HepG2 (cell line): ENCODE results near the gene UQCR11. TPM values are rescaled to one million over a fixed set of nuclear protein-coding genes. Genes with fewer than 3 reads are reported as not detected.
A peak's percentile ranks its signal among the peaks of the same experiment; 100 is the strongest.

ENCODE experiments used
- ARHGAP35 ChIP-seq: sonication (generic); formaldehyde crosslinking; IDR thresholded peaks from 2 replicates; pipeline ENCODE4 v1.9.0; 2022; ENCODE audit warnings: mild to moderate bottlenecking, inconsistent platforms, moderate library complexity, missing genetic modification reagents, borderline replicate concordance
- DNMT3B ChIP-seq: conservative IDR thresholded peaks from 2 replicates; pipeline ENCODE4 v1.6.1; 2016; ENCODE audit warnings: missing biosample characterization, control low read depth
- FLYWCH1 ChIP-seq: sonication (generic); formaldehyde crosslinking; IDR thresholded peaks from 2 replicates; pipeline ENCODE4 v1.8.1; 2023; ENCODE audit warnings: mild to moderate bottlenecking, missing genetic modification reagents
- GMEB1 ChIP-seq: sonication (generic); formaldehyde crosslinking; IDR thresholded peaks from 2 replicates; pipeline ENCODE4 v1.5.1; 2020; ENCODE audit warnings: missing genetic modification reagents, mild to moderate bottlenecking, borderline replicate concordance
- HHEX ChIP-seq: IDR thresholded peaks from 2 replicates; pipeline ENCODE4 v1.6.1; 2016; ENCODE audit warnings: control low read depth
- NR1H2 ChIP-seq: sonication (generic); formaldehyde crosslinking; IDR thresholded peaks from 2 replicates; pipeline ENCODE4 v1.8.1; 2022; ENCODE audit warnings: low read depth, missing genetic modification reagents, borderline replicate concordance
- NR2F6 ChIP-seq, 2 experiments: IDR thresholded peaks; 2 replicates each; pipeline ENCODE4 v1.6.1; 2016; ENCODE audit warnings: antibody characterized with exemption in 1 of 2, mild to moderate bottlenecking in 1 of 2
- PHB2 ChIP-seq: fragments of 450-650 bp; IDR thresholded peaks from 2 replicates; pipeline ENCODE4 v1.6.1; 2018; ENCODE audit not compliant: partially characterized antibody
- SKI ChIP-seq: fragments of 450-650 bp; IDR thresholded peaks from one replicate; pipeline ENCODE4 v1.6.1; 2018; ENCODE audit warnings: mild to moderate bottlenecking; ENCODE audit not compliant: partially characterized antibody
- TBX2 ChIP-seq: sonication (generic); formaldehyde crosslinking; IDR thresholded peaks from 2 replicates; pipeline ENCODE4 v1.5.0; 2020; ENCODE audit warnings: missing genetic modification reagents, mild to moderate bottlenecking, borderline replicate concordance
- U2AF1 ChIP-seq: fragments of 200-400 bp; formaldehyde crosslinking; optimal IDR thresholded peaks from 2 replicates; pipeline ENCODE3; 2017; ENCODE audit warnings: mild to moderate bottlenecking, low read depth, low read length
- ZC3H4 ChIP-seq: sonication (generic); formaldehyde crosslinking; IDR thresholded peaks from 2 replicates; pipeline ENCODE4 v1.4.0; 2020; ENCODE audit warnings: missing genetic modification reagents, borderline replicate concordance
- ZNF24 ChIP-seq: fragments of 450-650 bp; IDR thresholded peaks from 2 replicates; pipeline ENCODE4 v1.6.1; 2017; ENCODE audit warnings: antibody characterized with exemption, mild to moderate bottlenecking
- ZNF512 ChIP-seq: sonication (generic); formaldehyde crosslinking; IDR thresholded peaks from 2 replicates; pipeline ENCODE4 v1.4.0; 2020; ENCODE audit warnings: mild to moderate bottlenecking, missing genetic modification reagents
- ZNF747 ChIP-seq: sonication (generic); formaldehyde crosslinking; IDR thresholded peaks from 2 replicates; pipeline ENCODE4 v1.8.1; 2023; ENCODE audit warnings: missing genetic modification reagents, mild to moderate bottlenecking, borderline replicate concordance
- polyA plus RNA-seq, 8 experiments: library from polyadenylated mRNA; depleted of rRNA in 3 of 8; stranded (reverse) in 7 of 8; unstranded in 1 of 8; fragments of >200 nt; fragmentation: Illumina TruSeq in 4 of 8; extraction: Trizol in 4 of 8; gene quantifications; 2 replicates each; pipeline versions ENCODE4 v1.2.1 to v1.2.3, GENCODE V29; 2011 to 2016; ENCODE audit warnings: low read depth in 4 of 8, missing spikeins in 1 of 8, mixed read lengths in 1 of 8; ENCODE audit not compliant: insufficient read depth in 1 of 8
- total RNA-seq, 5 experiments: library from RNA; depleted of rRNA; stranded (reverse); fragments of >200 nt; fragmentation: Illumina TruSeq; extraction: Trizol; gene quantifications; 2 replicates each; pipeline ENCODE4 v1.2.3, GENCODE V29; 2016; ENCODE audit warnings: low read depth in 1 of 5
- TF ChIP-seq, protein P1 (sequence below): IDR thresholded peaks from 2 replicates; pipeline ENCODE4 v1.6.1; 2012; ENCODE audit warnings: inconsistent platforms
- TF ChIP-seq, protein P2 (sequence below): sonication (generic); formaldehyde crosslinking; IDR thresholded peaks from 2 replicates; pipeline ENCODE4 v1.5.0; 2020; ENCODE audit warnings: mild to moderate bottlenecking, missing genetic modification reagents, borderline replicate concordance
- TF ChIP-seq, protein P3 (sequence below): sonication (generic); formaldehyde crosslinking; conservative IDR thresholded peaks from 2 replicates; pipeline ENCODE4 v1.4.0; 2020; ENCODE audit warnings: mild to moderate bottlenecking, missing genetic modification reagents, moderate library complexity

The UQCR11 gene
- total and polyA plus RNA-seq, 2 of the 13 experiments (the other 11 are each of a cell fraction or from before 2014, with no cell fraction given): 125 to 214 TPM

- TF ChIP-seq NR1H2 (CRISPR knock-in tag) (no peak), HHEX (CRISPR knock-in tag) (no peak), ZNF747 (CRISPR knock-in tag) (no peak), PHB2 (no peak), FLYWCH1 (CRISPR knock-in tag) (no peak), ZNF512 (CRISPR knock-in tag) (no peak), ZNF24 (no peak), U2AF1 (no peak), DNMT3B (no peak), TBX2 (peak; percentile 25; the same call in 1 of the 2 replicates), GMEB1 (no peak), NR2F6 (IDR thresholded peaks at IDR 0.05) (no peak), NR2F6 (CRISPR knock-in tag; IDR thresholded peaks at IDR 0.05) (no peak), ZC3H4 (CRISPR knock-in tag) (peak; percentile 34; the same call in 1 of the 2 replicates), SKI (no peak), ARHGAP35 (CRISPR knock-in tag) (no peak)
- TF ChIP-seq, protein P1, sequence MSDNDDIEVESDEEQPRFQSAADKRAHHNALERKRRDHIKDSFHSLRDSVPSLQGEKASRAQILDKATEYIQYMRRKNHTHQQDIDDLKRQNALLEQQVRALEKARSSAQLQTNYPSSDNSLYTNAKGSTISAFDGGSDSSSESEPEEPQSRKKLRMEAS: no peak; the same call in 1 of the 2 replicates
- TF ChIP-seq, protein P2, sequence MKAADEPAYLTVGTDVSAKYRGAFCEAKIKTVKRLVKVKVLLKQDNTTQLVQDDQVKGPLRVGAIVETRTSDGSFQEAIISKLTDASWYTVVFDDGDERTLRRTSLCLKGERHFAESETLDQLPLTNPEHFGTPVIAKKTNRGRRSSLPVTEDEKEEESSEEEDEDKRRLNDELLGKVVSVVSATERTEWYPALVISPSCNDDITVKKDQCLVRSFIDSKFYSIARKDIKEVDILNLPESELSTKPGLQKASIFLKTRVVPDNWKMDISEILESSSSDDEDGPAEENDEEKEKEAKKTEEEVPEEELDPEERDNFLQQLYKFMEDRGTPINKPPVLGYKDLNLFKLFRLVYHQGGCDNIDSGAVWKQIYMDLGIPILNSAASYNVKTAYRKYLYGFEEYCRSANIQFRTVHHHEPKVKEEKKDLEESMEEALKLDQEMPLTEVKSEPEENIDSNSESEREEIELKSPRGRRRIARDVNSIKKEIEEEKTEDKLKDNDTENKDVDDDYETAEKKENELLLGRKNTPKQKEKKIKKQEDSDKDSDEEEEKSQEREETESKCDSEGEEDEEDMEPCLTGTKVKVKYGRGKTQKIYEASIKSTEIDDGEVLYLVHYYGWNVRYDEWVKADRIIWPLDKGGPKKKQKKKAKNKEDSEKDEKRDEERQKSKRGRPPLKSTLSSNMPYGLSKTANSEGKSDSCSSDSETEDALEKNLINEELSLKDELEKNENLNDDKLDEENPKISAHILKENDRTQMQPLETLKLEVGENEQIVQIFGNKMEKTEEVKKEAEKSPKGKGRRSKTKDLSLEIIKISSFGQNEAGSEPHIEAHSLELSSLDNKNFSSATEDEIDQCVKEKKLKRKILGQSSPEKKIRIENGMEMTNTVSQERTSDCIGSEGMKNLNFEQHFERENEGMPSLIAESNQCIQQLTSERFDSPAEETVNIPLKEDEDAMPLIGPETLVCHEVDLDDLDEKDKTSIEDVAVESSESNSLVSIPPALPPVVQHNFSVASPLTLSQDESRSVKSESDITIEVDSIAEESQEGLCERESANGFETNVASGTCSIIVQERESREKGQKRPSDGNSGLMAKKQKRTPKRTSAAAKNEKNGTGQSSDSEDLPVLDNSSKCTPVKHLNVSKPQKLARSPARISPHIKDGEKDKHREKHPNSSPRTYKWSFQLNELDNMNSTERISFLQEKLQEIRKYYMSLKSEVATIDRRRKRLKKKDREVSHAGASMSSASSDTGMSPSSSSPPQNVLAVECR: no peak; the same call in 1 of the 2 replicates
- TF ChIP-seq, protein P3, sequence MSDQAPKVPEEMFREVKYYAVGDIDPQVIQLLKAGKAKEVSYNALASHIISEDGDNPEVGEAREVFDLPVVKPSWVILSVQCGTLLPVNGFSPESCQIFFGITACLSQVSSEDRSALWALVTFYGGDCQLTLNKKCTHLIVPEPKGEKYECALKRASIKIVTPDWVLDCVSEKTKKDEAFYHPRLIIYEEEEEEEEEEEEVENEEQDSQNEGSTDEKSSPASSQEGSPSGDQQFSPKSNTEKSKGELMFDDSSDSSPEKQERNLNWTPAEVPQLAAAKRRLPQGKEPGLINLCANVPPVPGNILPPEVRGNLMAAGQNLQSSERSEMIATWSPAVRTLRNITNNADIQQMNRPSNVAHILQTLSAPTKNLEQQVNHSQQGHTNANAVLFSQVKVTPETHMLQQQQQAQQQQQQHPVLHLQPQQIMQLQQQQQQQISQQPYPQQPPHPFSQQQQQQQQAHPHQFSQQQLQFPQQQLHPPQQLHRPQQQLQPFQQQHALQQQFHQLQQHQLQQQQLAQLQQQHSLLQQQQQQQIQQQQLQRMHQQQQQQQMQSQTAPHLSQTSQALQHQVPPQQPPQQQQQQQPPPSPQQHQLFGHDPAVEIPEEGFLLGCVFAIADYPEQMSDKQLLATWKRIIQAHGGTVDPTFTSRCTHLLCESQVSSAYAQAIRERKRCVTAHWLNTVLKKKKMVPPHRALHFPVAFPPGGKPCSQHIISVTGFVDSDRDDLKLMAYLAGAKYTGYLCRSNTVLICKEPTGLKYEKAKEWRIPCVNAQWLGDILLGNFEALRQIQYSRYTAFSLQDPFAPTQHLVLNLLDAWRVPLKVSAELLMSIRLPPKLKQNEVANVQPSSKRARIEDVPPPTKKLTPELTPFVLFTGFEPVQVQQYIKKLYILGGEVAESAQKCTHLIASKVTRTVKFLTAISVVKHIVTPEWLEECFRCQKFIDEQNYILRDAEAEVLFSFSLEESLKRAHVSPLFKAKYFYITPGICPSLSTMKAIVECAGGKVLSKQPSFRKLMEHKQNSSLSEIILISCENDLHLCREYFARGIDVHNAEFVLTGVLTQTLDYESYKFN (CRISPR knock-in tag): 0 out of 2 replicates have a peak, but pooled peaks have one; percentile 18
These were observed 13.7 kb downstream of the UQCR11 start (continued) for GRCh38 chr19:1591421-1592023.
